Stomach (tissue), 9 donors: ENCODE data around the gene VN1R5. TPM values are rescaled to one million over a fixed set of nuclear protein-coding genes. Genes with fewer than 3 reads are reported as not detected.
"Not testable (repeated sequence)": the region's sequence is repeated elsewhere in the genome, so short reads cannot be mapped to it uniquely, and the experiment has no call there.

ENCODE experiments used
- DNase-seq, 2 donors: peaks; one replicate each; pipeline versions ENCODE4 v3.0.0 to v3.0.0-alpha.2; 2013 to 2019
- H3K27ac ChIP-seq, 5 donors: fragments of 200-600 bp in 4 of 5; sonication (generic) in 4 of 5; one replicate each; pipeline ENCODE4 v1.5.1; 2013 to 2019; ENCODE audit warnings: mild to moderate bottlenecking in 1 of 5, moderate library complexity in 1 of 5
- H3K27me3 ChIP-seq, 3 donors: fragments of 200-600 bp; sonication (generic); one replicate each; pipeline ENCODE4 v1.5.1; 2017 to 2019; ENCODE audit warnings: mixed run types in 1 of 3
- H3K36me3 ChIP-seq, 4 donors: fragments of 200-600 bp; sonication (generic); 1 replicate in 3 of 4; 2 replicates in 1 of 4; pipeline ENCODE4 v1.5.1; 2016 to 2019
- H3K4me1 ChIP-seq, 4 donors: fragments of 200-600 bp; sonication (generic); one replicate each; pipeline ENCODE4 v1.5.1; 2016 to 2019
- H3K4me3 ChIP-seq, 4 donors: fragments of 200-600 bp; sonication (generic) in 3 of 4; one replicate each; pipeline ENCODE4 v1.5.1; 2016 to 2019; ENCODE audit warnings: mild to moderate bottlenecking in 1 of 4
- H3K9me3 ChIP-seq, 4 donors: fragments of 200-600 bp; sonication (generic); one replicate each; pipeline ENCODE4 v1.5.1; 2016 to 2019
- CTCF ChIP-seq, 7 experiments: fragments of 450-650 bp in 4 of 7; fragments of 200-600 bp in 3 of 7; sonication (generic) in 3 of 7; IDR thresholded peaks; one replicate each; pipeline ENCODE4 v1.5.1; 2016 to 2019; ENCODE audit warnings: antibody characterized with exemption in 7 of 7, control low read depth in 2 of 7, mild to moderate bottlenecking in 1 of 7
- EP300 ChIP-seq: sonication (generic); formaldehyde crosslinking; IDR thresholded peaks from one replicate; pipeline ENCODE4 v1.6.1; 2017; ENCODE audit warnings: antibody characterized with exemption
- POLR2A ChIP-seq, 4 donors: fragments of 450-650 bp; IDR thresholded peaks; one replicate each; pipeline ENCODE4 v1.6.1; 2016; ENCODE audit warnings: antibody characterized with exemption in 4 of 4, control low read depth in 2 of 4, mild to moderate bottlenecking in 1 of 4, moderate library complexity in 1 of 4
- POLR2AphosphoS5 ChIP-seq, 3 donors: sonication (generic); formaldehyde crosslinking; IDR thresholded peaks; one replicate each; pipeline ENCODE4 v1.6.1; 2016; ENCODE audit warnings: antibody characterized with exemption in 3 of 3
- WGBS, 5 donors: extraction: QIAGEN DNeasy Blood & Tissue Kit in 3 of 5; methylation state at CpG; one replicate each; pipeline versions ENCODE4 v1.1.5 to v1.1.7; 2013 to 2018; 5-methylcytosine and 5-hydroxymethylcytosine counted together
- intact Hi-C: fragments of 100-400 bp; cut with DNase I; formaldehyde crosslinking; loops from one replicate; pipeline ENCODE4 v1.15.1; 2023; ENCODE audit warnings: low total_unique reads
- polyA plus RNA-seq, 3 donors: library from polyadenylated mRNA; stranded (reverse); fragments of 200-250 nt; gene quantifications; one replicate each; pipeline ENCODE4 v1.2.3, GENCODE V29; 2013
- total RNA-seq, 5 donors: library from RNA; depleted of rRNA; stranded (reverse); fragments of >200 nt; gene quantifications; one replicate each; pipeline versions ENCODE4 v1.1.0 to v1.2.3, GENCODE V29; 2014 to 2016
- donor health status: healthy with polysubstance abuse.
- donor health status: Bipolar disorder and iron deficiency.
- donor health status: healthy.

VN1R5 gene
- total and polyA plus RNA-seq, 8 donors: not detected

- no peak for DNase-seq
- intact Hi-C loops: loop anchor here (10.0 kb wide), 1 partner anchor 103 kb away; no protein-coding TSS in a partner anchor
- Histone ChIP-seq H3K4me1 (no peaks in the 10 kb centered on the region), H3K4me3 (no peak overlapping the region), H3K27me3 (no peaks in the 10 kb centered on the region), H3K36me3 (no peaks in the 10 kb centered on the region), H3K27ac (no peak overlapping the region), H3K9me3 (no peaks in the 10 kb centered on the region)
- WGBS, 5 donors: 67 to 87% (median 72%) methylated on average over 6 of the region's 6 CpGs
- TF ChIP-seq EP300 (no peak), POLR2A (IDR thresholded peaks at IDR 0.05) (no peak), CTCF (IDR thresholded peaks at IDR 0.05) (no peak), POLR2AphosphoS5 (IDR thresholded peaks at IDR 0.05) (no peak)
Observed at GRCh38 chr1:247218121-247218651, 37.7 kb upstream of the VN1R5 start.

GRCh38 chr1:247220280-247220679 lies 35.6 kb upstream of the VN1R5 start:
- H3K4me3 ChIP-seq, H3K27me3 ChIP-seq, DNase-seq, H3K27ac ChIP-seq, H3K36me3 ChIP-seq, H3K4me1 ChIP-seq, H3K9me3 ChIP-seq, intact Hi-C loops: not testable (repeated sequence)
- 95 to 100% (median 97%) methylated on average over 1 to 24 of the region's 30 CpGs for WGBS, 5 donors

- WGBS, 5 donors: 69 to 80% (median 74%) methylated on average over 3 of the region's 3 CpGs
- H3K27me3 ChIP-seq: no peaks in the 10 kb centered on the region
- H3K27ac ChIP-seq: no peak overlapping the region
- peaks cover 0 to 12% (median 8%) of the 10 kb centered on the region in 4 donors for H3K9me3 ChIP-seq
- intact Hi-C loops: no loop called here
- no peaks in the 10 kb centered on the region for H3K4me1 ChIP-seq
- no peak for DNase-seq
- no peaks in the 10 kb centered on the region for H3K36me3 ChIP-seq
- TF ChIP-seq POLR2AphosphoS5 (IDR thresholded peaks at IDR 0.05) (no peak), CTCF (IDR thresholded peaks at IDR 0.05) (no peak), EP300 (no peak), POLR2A (IDR thresholded peaks at IDR 0.05) (no peak)
- H3K4me3 ChIP-seq: no peak overlapping the region
Observed at GRCh38 chr1:247222840-247223239, 33.0 kb upstream of the VN1R5 start.

GRCh38 chr1:247224822-247225221 lies 31.1 kb upstream of the VN1R5 start:
- Histone ChIP-seq H3K27ac (no peak overlapping the region), H3K4me3 (no peak overlapping the region), H3K27me3 (no peaks in the 10 kb centered on the region), H3K9me3 (peaks cover 0 to 22% (median 18%) of the 10 kb centered on the region in 4 donors), H3K4me1 (no peaks in the 10 kb centered on the region), H3K36me3 (no peaks in the 10 kb centered on the region)
- TF ChIP-seq POLR2A (IDR thresholded peaks at IDR 0.05) (no peak), CTCF (IDR thresholded peaks at IDR 0.05) (no peak)
- intact Hi-C loops: no loop called here
- DNase-seq: no peak

- Histone ChIP-seq H3K36me3 (no peaks in the 10 kb centered on the region), H3K9me3 (peaks cover 0 to 22% (median 18%) of the 10 kb centered on the region in 4 donors), H3K4me1 (no peaks in the 10 kb centered on the region), H3K27me3 (no peaks in the 10 kb centered on the region), H3K4me3 (no peak overlapping the region), H3K27ac (no peak overlapping the region)
- no peak for DNase-seq
- 49 to 67% (median 57%) methylated on average over 3 of the region's 3 CpGs for WGBS, 5 donors
- intact Hi-C loops: no loop called here
- no peak for TF ChIP-seq POLR2A (IDR thresholded peaks at IDR 0.05)
- TF ChIP-seq EP300: no peak
- TF ChIP-seq POLR2AphosphoS5 (IDR thresholded peaks at IDR 0.05): no peak
- TF ChIP-seq CTCF (IDR thresholded peaks at IDR 0.05): no peak
Observed at GRCh38 chr1:247228133-247228532, 27.7 kb upstream of the VN1R5 start.
